Esophagus mucosa (tissue), 1 donor: Measurements from ENCODE around the gene BORCS5. TPM values are rescaled to one million over a fixed set of nuclear protein-coding genes. Genes with fewer than 3 reads are reported as not detected.
"Not testable (repeated sequence)": the region's sequence is repeated elsewhere in the genome, so short reads cannot be mapped to it uniquely, and the experiment has no call there.

Source experiments
- ATAC-seq: fragments of 200-7000 bp; cut with Tn5 transposase; one replicate; pipeline ENCODE4 v1.9.1; 2020
- total RNA-seq: library from RNA; stranded (reverse); gene quantifications from one replicate; pipeline ENCODE4 v1.2.4, GENCODE V29; 2023
- donor health status: DM: yes; HTN: yes; CAD: no.

BORCS5 gene
- total RNA-seq, 1 donor from 2014 or later = 17.9 TPM

DNA sequence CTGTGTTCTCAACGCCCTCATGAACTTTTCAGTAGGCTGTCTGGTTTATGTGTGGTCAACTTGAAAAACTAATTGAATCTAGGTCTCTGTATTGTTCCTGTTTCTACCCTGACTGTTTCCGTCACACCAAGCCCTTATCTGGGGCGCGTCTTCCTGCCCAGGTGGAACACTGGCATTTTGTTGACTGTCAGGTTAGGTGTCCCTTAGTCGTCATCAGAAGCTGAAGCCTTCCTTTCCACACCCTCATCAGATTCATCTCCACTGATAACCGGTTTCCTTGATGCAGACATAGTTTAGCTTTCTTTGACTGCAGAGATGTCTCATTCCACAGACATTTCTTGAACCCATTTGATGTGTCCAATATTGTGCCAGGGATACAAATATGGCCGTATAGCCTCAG lies 109.3 kb downstream of the BORCS5 start:
- no peak for ATAC-seq

DNA sequence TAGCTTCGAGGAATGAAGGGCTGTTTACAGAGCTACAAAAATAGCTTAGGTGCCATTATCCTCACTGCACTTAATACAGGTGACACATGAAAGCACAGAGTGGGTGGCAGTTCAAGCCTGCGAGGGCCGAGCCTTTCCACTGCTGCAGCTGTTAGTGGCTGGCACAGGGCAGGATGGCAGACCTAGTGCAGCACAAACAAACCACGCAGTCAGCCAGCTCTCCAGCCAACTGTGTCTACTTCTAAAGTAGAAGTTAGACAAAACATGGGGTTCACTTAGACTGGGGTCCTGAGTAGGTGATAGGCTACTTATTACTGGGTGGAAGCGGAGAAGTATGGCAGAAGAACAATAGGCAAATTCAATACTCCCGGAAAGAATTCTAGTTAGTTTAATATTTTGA lies 110.4 kb downstream of the BORCS5 start:
- no peak for ATAC-seq

DNA sequence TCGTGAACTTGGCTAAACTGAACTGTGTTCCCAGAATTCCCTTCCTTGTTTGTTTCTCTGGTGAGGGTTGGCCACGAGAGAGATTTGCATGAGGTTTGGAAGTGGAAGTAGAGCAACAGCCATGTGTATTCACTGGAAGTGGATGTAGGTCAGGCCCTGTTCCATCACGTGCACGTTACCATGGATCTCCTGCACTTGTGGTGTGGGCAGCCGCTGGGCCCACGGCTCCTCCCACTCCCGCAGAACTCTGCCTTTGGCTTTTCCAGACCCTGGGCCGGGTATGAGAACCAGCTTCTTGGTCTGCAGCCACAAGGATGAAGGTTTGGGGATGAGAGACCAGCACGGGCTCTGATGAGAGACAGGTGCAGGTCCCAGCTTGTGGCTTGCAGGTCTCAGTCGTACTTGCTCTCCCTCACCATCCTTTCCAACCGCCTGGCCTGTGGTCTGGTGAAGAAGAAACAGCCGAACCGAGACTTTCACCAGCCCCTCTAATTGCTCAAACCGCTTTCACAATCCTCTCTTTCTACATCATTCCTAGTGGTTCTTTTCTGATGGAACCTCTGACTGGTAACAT lies 110.9 kb downstream of the BORCS5 start:
- no peak for ATAC-seq

- no peak for ATAC-seq
Measured at GRCh38 chr12:12468575-12468974, 111.7 kb downstream of the BORCS5 start.

DNA sequence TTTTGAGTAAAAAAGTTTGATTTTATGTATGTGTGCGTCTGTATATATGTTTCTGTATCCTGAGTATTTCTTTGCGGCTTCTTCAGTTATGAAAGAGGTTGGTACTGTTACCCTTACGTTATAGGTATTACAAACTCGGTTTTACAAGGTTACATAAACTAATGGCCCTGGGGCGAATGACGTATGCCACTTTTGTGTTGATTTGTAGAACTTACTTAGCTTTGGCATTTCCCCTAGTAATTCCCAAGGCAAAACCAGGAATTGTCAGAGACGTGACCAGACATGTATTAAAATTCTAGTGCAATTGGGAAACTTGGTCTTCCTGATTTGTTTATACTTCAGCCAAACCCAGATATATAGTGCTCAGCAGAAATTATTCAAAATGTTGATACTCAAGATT lies 112.5 kb downstream of the BORCS5 start:
- ATAC-seq = peak; percentile 75

GRCh38 chr12:12470751-12471306 lies 114.0 kb downstream of the BORCS5 start:
- ATAC-seq = no peak

- ATAC-seq = not testable (repeated sequence)
Measured at GRCh38 chr12:12471982-12472961, 115.4 kb downstream of the BORCS5 start.

GRCh38 chr12:12473223-12473622 lies 116.3 kb downstream of the BORCS5 start:
- ATAC-seq = no peak

DNA sequence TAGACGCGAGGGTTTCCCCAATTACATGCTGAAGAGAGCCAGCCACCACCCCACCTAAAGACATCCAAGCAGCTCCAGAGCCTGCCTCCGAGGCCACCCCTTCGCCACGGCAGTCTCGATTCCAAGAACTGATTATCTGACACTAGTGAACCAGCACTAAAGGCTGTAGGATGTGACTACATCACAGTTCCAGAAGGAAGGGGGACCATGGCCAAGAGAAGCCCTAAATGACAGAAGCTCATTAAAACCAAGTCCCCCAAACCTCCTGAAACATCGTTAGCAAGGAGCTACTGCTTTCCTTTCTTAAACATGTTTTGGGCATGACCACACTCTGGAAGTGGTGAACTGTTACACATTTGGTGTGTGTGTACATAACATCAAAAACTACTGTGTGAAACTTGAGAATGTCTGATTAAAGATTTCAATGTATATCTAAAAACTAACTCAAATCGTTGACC lies 117.6 kb downstream of the BORCS5 start:
- ATAC-seq = no peak

DNA sequence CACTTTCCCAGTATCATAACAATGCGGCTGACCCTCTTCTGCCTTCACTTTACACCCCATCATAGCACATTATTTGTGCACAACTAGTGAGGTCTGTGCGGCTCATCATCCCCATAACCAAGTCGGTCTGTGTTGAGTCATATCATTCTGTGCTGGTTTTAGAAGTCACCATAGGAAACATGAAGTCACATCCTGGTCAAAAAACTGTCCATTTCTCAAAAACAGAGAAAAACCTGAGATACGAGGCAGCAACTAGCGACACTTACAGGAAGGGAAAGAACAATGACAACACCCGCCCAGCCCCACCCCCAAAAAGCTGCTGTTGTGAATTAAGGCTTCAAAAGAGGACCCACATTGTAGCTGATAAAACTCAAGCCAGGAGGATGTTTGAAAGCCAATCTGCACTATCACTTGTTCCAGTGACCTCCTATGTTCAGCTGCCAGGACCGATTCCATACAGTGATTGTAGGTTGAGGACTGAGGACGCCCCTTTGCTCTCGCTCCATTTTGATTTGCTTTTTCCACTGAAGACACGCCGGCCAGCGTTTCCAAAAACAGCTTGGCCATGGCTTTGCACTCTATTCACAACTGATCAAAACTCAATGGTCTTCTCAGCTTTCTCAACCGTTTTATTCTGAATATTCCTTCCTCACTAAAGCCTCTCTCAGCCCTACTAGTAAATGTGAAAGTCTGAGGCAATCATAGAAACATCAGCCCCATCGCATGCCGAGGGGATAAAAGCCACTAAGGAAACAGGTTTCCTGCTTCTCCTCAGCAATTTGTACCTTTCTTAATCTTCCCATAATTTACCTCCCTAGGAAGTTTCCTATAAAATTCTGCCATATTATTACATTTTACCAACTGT lies 118.3 kb downstream of the BORCS5 start:
- peak; percentile 40 for ATAC-seq

DNA sequence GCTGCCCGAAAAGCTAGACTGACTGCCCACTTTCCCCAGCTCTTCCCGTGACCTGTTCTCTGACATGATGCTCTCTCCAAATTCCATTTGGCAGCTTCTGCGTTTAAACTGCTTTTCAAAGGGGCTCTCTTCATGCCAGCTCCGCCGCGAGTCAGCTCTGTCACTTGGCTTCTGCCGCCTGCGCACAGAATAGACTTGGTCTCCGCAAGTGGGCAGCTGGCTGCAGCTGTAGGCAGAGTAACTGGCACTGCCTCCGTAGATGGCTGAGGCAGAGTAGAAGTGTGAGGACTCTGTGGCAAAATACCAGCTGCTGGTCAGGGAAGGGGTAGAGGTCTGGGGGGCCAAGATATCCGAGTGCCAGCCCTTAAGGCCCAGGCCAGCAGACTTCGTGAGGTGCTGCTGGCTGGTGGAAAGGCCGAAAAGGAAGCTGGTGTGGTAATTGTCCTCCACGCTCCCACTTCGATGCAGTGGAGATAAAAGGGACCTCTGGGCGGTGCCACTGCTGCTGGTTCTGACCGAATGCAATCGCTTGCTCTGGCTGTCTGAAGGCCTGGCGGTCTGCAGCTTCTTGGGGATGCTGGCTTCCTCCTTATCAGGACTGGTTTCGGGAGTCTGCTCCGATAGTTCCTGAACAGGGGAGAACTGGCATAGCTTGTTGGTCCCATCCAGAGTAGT lies 120.1 kb downstream of the BORCS5 start:
- ATAC-seq = peak; percentile 8

DNA sequence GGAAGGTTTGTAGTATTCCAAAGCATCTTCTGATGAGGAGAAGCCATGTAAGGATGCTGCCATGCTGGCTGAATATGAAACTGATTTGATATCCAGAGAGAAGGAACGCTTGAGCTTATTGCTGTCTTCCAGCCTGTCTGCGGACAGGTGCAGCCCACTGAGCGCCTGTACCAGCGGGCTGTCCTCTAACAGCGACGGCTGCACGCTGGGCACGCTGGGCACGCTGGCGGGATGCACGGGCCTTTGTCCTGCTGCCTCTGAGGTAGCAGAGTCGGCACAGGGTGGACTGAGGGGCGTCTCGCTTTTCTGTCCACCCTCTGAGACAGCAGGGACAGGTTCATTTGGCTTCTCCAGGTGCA lies 120.6 kb downstream of the BORCS5 start:
- no peak for ATAC-seq

DNA sequence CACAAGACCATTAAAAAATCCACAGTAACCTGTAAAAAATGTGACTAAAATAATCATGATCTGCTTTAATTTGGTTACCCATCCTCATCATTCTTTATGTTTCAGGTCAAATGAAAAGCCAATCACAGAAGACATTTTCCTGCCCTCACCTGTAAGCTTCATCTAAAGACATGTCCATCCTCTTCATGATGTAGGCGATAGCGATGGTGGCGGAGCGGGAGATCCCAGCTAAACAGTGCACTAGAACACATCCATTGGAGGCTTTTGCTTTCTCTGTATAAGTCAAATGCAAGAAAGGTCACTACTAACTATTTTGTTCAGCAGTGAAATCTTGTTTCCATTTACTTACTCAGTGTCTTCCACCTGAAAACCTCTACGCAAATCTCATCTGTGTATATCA lies 123.2 kb downstream of the BORCS5 start:
- no peak for ATAC-seq

DNA sequence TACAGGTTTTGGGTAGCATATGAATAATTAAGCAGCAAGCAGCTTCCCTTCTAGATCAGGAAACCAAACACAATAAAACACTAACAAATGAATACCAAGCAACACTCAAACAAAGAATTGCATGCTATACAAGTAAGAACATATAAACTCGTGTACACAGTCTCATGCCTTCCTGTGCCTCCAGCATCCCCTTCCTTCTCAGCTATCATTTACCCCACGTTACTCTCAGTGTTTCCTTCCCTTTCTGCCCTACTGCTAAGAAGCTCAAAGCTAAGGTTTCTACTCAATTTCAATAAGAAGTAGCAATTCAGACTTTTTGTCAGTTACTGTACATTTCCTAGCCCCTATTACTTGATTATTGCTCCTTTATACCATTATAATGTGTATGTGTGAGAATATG lies 124.8 kb downstream of the BORCS5 start:
- ATAC-seq = no peak

- no peak for ATAC-seq
Measured at GRCh38 chr12:12482150-12482761, 125.4 kb downstream of the BORCS5 start.

DNA sequence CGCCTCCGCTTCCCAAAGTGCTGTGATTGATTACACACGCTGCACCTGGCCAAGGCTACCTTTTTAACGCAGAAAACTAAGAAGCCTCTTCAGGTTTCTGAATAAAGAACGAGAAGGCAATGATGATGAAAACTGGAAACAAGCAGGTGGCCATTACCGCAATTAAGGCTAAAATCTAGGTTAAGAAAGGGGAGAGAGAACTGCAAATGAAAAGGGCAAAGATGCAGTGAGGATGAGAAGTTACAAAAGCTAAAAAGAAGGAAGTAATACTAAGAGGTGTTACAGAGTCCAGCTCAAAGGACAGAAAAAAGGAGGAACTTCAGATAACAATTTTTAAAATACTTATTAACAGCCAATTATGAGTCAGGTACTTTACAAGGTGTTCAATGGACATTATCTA lies 126.1 kb downstream of the BORCS5 start:
- no peak for ATAC-seq

DNA sequence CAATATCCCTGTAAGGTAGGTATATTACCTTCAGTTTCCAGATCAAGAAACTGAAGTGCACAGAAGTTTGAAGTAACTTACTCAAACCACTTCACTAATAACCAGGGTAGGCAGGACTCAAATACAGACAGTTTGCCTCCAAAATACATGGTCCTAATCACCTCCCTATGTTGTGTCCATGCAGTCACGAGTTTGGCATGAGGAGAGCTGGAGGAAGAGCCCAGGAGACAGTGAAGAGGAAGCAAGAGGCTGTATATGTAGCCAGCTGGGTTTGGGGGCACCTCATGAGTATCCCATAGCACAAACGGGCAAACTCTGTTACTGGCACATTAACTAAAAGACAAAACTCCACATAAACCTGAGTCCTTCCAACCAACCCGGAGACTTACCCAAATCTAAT lies 126.6 kb downstream of the BORCS5 start:
- no peak for ATAC-seq

DNA sequence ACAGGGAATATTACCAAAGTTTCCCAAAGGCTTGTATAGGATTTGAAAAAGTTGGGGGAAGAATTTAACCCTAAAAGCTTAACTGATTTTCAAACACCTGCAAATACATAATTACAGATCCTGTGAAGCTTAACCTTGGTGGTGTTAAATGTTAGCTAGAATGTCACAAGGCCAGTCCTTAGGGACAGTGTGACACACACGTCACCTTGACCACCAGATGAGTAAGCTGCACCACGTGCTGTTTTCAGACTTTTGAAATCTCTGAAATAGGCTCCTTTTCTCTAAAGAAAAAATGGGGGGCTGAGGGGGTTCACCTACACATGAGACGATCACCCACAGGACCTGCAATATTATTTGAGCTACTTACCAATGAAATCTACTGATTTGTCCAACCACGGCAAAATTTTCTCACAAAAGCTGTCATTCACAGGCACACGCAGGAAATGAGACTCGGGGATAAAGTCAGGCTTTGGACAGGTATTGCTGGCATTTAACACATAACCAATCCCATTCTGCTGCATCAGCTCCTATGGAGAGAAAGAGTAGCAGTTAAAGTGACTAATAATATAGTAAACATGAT lies 129.9 kb downstream of the BORCS5 start:
- no peak for ATAC-seq

GRCh38 chr12:12487490-12487889 lies 130.6 kb downstream of the BORCS5 start:
- no peak for ATAC-seq

DNA sequence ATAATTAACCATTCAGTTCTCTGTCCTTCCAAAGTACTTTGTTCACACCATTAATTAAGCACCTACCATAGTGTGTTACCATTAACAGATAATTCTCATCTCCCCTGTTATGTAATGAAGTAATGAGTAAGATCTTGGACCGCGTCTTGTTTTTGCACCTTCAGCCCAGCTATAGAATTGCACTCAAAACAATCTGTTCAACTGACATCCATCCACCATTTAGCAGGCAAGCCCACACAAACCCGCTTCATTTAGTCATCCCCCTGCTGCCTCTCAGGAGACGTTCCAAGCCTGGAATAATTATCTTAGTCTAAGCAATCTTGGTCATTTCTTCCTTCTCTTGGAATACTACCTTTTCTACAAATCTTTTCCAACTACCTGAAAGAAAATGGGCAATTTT lies 131.4 kb downstream of the BORCS5 start:
- peak; percentile 55 for ATAC-seq

GRCh38 chr12:12488823-12489550 lies 132.1 kb downstream of the BORCS5 start:
- ATAC-seq = no peak
